ENCODE data around the gene MEOX2. TPM values are rescaled to one million over a fixed set of nuclear protein-coding genes. Genes with fewer than 3 reads are reported as not detected.

The MEOX2 gene
- total RNA-seq, 2 donors from 2014 or later = 0.46 to 4.3 TPM

DNA sequence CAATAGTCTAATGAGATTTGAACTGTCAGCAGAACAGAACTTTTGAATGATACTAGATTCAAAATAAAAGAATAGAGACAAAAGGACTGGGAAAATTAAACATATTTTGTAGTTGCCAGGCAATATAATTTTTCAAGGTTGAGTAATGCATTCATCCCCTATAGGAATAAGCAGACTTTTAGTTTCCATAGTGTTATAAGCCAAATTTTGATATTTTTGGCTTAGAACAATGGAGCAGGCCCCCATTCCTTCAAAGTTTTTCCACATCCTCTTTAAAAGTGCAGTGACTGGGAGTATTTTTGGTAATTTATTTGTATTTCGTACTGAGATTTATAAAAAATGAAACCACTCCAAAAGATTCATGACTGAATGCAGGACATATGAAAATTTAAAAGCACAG is 24.0 kb downstream of the MEOX2 start:
- no peak for DNase-seq (ENCODE audit: low spot score)
- intact Hi-C loops (cut with DNase I) = no loop called here

DNA sequence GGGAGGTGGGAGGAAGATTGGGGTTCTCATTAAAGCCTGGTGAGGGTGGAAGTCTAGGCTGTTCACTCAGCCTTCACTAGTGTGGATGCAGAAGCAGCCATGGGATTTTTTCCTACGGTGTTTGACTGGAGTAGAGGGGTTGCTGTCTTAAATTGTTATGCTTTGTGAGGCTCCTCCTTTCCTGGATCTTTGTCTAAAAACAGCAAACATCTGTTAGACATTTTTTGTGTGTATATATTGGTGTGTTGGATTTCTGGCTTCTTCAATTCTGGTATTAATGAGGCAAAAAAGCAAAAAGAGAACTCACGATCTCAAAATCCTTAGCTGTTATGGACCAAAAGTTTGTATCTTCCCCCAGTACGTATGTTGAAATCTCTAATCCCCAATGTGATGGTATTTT is 28.2 kb downstream of the MEOX2 start:
- H3K36me3 ChIP-seq = no peaks in the 10 kb centered on the region
- no peaks in the 10 kb centered on the region for H3K27me3 ChIP-seq (replicated peaks; ENCODE audit: insufficient read depth)
- no peaks in the 10 kb centered on the region for H3K4me1 ChIP-seq (replicated peaks)
- TF ChIP-seq, protein P1, sequence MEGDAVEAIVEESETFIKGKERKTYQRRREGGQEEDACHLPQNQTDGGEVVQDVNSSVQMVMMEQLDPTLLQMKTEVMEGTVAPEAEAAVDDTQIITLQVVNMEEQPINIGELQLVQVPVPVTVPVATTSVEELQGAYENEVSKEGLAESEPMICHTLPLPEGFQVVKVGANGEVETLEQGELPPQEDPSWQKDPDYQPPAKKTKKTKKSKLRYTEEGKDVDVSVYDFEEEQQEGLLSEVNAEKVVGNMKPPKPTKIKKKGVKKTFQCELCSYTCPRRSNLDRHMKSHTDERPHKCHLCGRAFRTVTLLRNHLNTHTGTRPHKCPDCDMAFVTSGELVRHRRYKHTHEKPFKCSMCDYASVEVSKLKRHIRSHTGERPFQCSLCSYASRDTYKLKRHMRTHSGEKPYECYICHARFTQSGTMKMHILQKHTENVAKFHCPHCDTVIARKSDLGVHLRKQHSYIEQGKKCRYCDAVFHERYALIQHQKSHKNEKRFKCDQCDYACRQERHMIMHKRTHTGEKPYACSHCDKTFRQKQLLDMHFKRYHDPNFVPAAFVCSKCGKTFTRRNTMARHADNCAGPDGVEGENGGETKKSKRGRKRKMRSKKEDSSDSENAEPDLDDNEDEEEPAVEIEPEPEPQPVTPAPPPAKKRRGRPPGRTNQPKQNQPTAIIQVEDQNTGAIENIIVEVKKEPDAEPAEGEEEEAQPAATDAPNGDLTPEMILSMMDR (IDR thresholded peaks at IDR 0.05) = no peak
- TF ChIP-seq POLR2A (IDR thresholded peaks at IDR 0.05) (no peak), POLR2AphosphoS5 (IDR thresholded peaks at IDR 0.05) (no peak)
- DNase-seq (ENCODE audit: low spot score) = no peak
- WGBS = 60% methylated on average over 3 of the region's 3 CpGs
- intact Hi-C loops (cut with DNase I) = no loop called here
- no peak overlapping the region for H3K4me3 ChIP-seq
- H3K9me3 ChIP-seq = no peaks in the 10 kb centered on the region
- H3K27ac ChIP-seq = no peak overlapping the region

More for the DNA sequence above, 24.0 kb downstream of the MEOX2 start:
- no peaks in the 10 kb centered on the region for H3K9me3 ChIP-seq
- H3K4me3 ChIP-seq = no peak overlapping the region
- no peaks in the 10 kb centered on the region for H3K27me3 ChIP-seq (replicated peaks; ENCODE audit: insufficient read depth)
- WGBS = 62% methylated on average over 1 of the region's 1 CpG
- H3K4me1 ChIP-seq (replicated peaks) = no peaks in the 10 kb centered on the region
- no peak for TF ChIP-seq POLR2A (IDR thresholded peaks at IDR 0.05)
- TF ChIP-seq, protein P1 (IDR thresholded peaks at IDR 0.05) = no peak
- no peak for TF ChIP-seq POLR2AphosphoS5 (IDR thresholded peaks at IDR 0.05)
- no peak overlapping the region for H3K27ac ChIP-seq
- no peaks in the 10 kb centered on the region for H3K36me3 ChIP-seq

DNA sequence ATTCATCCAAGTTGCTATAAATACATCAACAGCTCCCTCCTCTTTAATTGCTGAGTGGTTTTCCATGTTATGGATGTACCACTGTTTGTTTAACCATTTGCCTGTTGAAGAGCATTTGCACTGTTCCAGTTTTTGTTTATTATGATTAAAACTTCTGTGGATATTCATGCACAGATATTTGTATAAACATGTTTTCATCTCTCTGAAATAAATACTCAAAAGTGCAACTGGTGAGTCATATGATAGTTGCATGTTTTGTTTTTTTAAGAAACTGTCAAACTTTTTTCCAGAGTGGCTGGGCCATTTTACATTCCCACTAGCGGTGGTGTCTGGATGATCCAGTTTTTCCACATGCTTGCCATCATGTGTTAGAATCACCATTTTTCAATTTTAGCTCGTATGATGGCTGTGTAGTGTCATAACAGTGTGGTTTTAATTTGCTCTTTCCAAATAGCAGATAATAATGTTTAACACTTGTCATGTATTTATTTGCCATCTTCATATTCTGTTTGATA is 33.6 kb downstream of the MEOX2 start:
- intact Hi-C loops (cut with DNase I) = no loop called here
- TF ChIP-seq, protein P1 (IDR thresholded peaks at IDR 0.05) = no peak
- TF ChIP-seq POLR2A (IDR thresholded peaks at IDR 0.05) = no peak
- TF ChIP-seq POLR2AphosphoS5 (IDR thresholded peaks at IDR 0.05) = no peak
- Histone ChIP-seq H3K27ac (no peak overlapping the region), H3K4me3 (no peak overlapping the region), H3K4me1 (replicated peaks) (no peaks in the 10 kb centered on the region), H3K27me3 (replicated peaks; ENCODE audit: insufficient read depth) (no peaks in the 10 kb centered on the region), H3K36me3 (no peaks in the 10 kb centered on the region), H3K9me3 (no peaks in the 10 kb centered on the region)
- WGBS = 37% methylated on average over 2 of the region's 2 CpGs
- DNase-seq (ENCODE audit: low spot score) = no peak

DNA sequence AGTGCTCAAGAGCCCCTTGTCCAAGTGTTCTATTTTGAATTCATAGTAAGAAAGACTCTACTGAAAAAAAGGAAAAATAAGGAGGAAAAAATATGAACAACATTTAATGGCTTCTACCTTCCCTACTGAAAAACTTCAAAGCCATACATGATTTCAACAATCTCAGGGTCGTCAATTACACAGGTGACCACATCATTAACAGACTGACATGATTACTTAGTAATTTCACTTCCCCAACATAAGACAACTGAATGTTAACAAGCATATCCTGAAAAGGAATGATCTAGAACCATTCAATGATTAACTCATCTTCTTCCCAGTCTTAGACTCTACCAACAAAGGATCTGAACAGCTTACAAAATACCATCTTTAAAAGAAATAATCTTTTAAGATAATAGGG is 34.8 kb downstream of the MEOX2 start:
- no peaks in the 10 kb centered on the region for H3K36me3 ChIP-seq
- H3K27me3 ChIP-seq (replicated peaks; ENCODE audit: insufficient read depth) = no peaks in the 10 kb centered on the region
- 88% methylated on average over 1 of the region's 1 CpG for WGBS
- no peaks in the 10 kb centered on the region for H3K9me3 ChIP-seq
- no peak overlapping the region for H3K27ac ChIP-seq
- H3K4me3 ChIP-seq = no peak overlapping the region
- intact Hi-C loops (cut with DNase I) = no loop called here
- no peak for DNase-seq (ENCODE audit: low spot score)
- TF ChIP-seq POLR2A (IDR thresholded peaks at IDR 0.05) = no peak
- TF ChIP-seq, protein P1 (IDR thresholded peaks at IDR 0.05) = no peak
- no peak for TF ChIP-seq POLR2AphosphoS5 (IDR thresholded peaks at IDR 0.05)
- no peaks in the 10 kb centered on the region for H3K4me1 ChIP-seq (replicated peaks)

DNA sequence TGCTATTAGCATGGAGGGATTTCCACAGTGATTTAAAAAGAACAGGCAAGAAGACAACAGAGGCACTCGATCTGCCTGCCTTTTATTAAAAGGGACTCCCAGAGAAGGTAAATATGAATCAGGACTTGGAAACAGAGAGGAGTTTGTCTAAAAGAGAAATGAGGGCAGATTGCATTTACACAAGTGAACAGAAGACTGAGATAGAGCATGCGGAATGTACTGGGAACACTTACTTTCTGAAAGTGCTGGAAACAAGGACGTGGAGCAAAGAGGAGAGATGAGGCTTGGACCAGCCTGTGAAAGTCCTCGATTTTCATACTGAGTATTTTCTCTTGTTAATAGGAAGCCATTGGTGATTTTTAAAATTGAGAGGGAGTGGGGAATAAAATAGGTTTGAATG is 35.7 kb downstream of the MEOX2 start:
- Histone ChIP-seq H3K27me3 (replicated peaks; ENCODE audit: insufficient read depth) (no peaks in the 10 kb centered on the region), H3K9me3 (no peaks in the 10 kb centered on the region), H3K4me3 (no peak overlapping the region), H3K27ac (no peak overlapping the region), H3K36me3 (no peaks in the 10 kb centered on the region), H3K4me1 (replicated peaks) (no peaks in the 10 kb centered on the region)
- intact Hi-C loops (cut with DNase I) = no loop called here
- DNase-seq (ENCODE audit: low spot score) = no peak
- TF ChIP-seq POLR2AphosphoS5 (IDR thresholded peaks at IDR 0.05) (no peak), POLR2A (IDR thresholded peaks at IDR 0.05) (no peak)
- TF ChIP-seq, protein P1 (IDR thresholded peaks at IDR 0.05) = no peak
- WGBS = 75% methylated on average over 4 of the region's 4 CpGs
